Measurements from ENCODE around the gene MYOM3. TPM values are rescaled to one million over a fixed set of nuclear protein-coding genes. Genes with fewer than 3 reads are reported as not detected.

The MYOM3 gene
- total RNA-seq, 3 donors from 2014 or later (not counting 1 experiment from before 2014, with no cell fraction given): 0.08 TPM; not detected in 2

DNA sequence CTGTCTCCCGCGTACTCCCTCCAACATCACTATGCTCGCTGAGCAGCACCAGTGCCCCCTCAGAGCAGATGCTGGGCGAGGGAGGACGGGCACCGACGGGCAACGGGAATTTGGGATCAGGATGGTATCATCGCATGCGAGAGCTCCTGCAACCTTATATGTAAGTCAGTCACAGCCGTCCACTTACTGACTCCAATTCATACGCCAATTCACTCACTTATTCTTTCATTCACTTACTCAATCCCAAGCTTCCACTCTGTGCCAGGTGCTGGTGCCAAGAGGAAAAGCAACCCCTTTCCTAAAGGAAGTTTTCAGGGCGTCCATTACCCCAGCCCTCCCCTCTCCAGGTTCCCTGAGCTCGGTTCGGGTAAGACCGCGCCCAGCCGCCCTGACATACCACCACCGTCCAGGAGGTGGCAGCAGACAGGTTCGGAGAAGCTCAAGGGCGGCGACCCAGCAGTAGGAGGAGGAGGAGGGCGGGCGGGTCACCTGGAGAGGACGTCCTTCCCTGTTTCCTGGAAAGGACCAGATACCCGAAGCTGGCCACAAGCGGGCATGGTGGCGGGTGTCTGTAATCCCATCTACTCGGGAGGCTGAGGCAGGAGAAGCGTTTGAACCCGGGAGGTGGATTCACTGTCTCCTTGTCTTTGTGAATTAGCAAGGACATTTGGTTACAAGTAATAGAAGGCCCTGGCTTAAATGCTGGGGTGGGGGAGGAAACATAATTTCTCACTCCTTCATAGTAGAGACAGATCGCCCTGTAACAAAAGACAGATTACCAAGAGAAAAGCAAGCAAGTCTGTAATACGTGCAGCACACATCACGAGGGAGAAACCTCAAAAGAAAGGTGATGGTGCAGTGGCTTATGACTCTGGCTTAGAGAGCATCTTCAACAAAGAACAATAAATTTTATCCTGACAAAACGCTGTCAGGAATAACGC, 38.6 kb upstream of the MYOM3 start:
- ATAC-seq (peak; percentile 91 to 99 (median 98)), DNase-seq (peak; percentile 78 to 90)
- intact Hi-C loops (cut with micrococcal nuclease): loop anchor here (1.0 kb wide), 1 partner anchor 241 kb away; no protein-coding TSS in a partner anchor
- Mint-ChIP-seq H3K4me1 (peaks cover 8 to 9% of the 10 kb centered on the region in 2 donors), H3K36me3 (no peaks in the 10 kb centered on the region), H3K27ac (no peak overlapping the region), H3K9me3 (no peaks in the 10 kb centered on the region), H3K27me3 (ENCODE audit: low read depth in 2 of 2) (peaks cover 24 to 38% of the 10 kb centered on the region in 2 donors), H3K4me3 (no peak overlapping the region)
- H3K27me3 ChIP-seq (ENCODE audit: control insufficient read depth, insufficient read depth, low read length): peaks cover 7% of the 10 kb centered on the region
- peaks cover 9% of the 10 kb centered on the region for H3K4me1 ChIP-seq (ENCODE audit: control insufficient read depth, insufficient read depth, low read length)
- no peak overlapping the region for H3K4me3 ChIP-seq (ENCODE audit: low read length)
- no peaks in the 10 kb centered on the region for H3K36me3 ChIP-seq (ENCODE audit: control insufficient read depth, insufficient read depth, low read length)
- H3K27ac ChIP-seq (ENCODE audit: low read length): no peak overlapping the region
- TF ChIP-seq, protein P1, sequence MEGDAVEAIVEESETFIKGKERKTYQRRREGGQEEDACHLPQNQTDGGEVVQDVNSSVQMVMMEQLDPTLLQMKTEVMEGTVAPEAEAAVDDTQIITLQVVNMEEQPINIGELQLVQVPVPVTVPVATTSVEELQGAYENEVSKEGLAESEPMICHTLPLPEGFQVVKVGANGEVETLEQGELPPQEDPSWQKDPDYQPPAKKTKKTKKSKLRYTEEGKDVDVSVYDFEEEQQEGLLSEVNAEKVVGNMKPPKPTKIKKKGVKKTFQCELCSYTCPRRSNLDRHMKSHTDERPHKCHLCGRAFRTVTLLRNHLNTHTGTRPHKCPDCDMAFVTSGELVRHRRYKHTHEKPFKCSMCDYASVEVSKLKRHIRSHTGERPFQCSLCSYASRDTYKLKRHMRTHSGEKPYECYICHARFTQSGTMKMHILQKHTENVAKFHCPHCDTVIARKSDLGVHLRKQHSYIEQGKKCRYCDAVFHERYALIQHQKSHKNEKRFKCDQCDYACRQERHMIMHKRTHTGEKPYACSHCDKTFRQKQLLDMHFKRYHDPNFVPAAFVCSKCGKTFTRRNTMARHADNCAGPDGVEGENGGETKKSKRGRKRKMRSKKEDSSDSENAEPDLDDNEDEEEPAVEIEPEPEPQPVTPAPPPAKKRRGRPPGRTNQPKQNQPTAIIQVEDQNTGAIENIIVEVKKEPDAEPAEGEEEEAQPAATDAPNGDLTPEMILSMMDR (IDR thresholded peaks at IDR 0.05): peak; percentile 85
- no peaks in the 10 kb centered on the region for H3K9me3 ChIP-seq (ENCODE audit: control insufficient read depth, insufficient read depth, low read length)
- WGBS (ENCODE audit: insufficient coverage): 14% methylated on average over 34 of the region's 36 CpGs

DNA sequence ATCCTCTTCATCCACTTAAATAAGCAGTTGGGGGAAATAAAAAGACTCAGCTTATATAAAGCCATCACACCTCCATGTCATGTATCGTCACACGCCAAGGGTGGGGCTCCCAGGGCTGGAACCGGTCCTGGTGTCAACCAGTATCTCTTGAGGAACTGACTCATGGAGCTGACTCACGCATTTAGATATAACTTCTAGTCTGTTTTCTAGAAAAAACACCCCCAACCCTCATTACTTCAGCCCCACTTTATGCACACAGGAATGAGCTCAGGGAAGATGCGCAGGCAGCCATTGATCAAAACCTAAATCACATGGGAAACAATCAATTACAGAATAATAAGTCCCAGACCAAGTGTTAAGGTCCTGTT, 37.9 kb upstream of the MYOM3 start:
- Mint-ChIP-seq H3K36me3 (no peaks in the 10 kb centered on the region), H3K9me3 (no peaks in the 10 kb centered on the region), H3K27ac (no peak overlapping the region), H3K4me3 (no peak overlapping the region), H3K4me1 (peaks cover 8 to 9% of the 10 kb centered on the region in 2 donors), H3K27me3 (ENCODE audit: low read depth in 2 of 2) (peaks cover 24 to 38% of the 10 kb centered on the region in 2 donors)
- ATAC-seq (no peak), DNase-seq (peak in 1 of 2 donors; percentile 14)
- WGBS (ENCODE audit: insufficient coverage): 58% methylated on average over 5 of the region's 5 CpGs
- no peaks in the 10 kb centered on the region for H3K9me3 ChIP-seq (ENCODE audit: control insufficient read depth, insufficient read depth, low read length)
- H3K4me1 ChIP-seq (ENCODE audit: control insufficient read depth, insufficient read depth, low read length): peaks cover 9% of the 10 kb centered on the region
- H3K27ac ChIP-seq (ENCODE audit: low read length): no peak overlapping the region
- no peaks in the 10 kb centered on the region for H3K36me3 ChIP-seq (ENCODE audit: control insufficient read depth, insufficient read depth, low read length)
- no peak overlapping the region for H3K4me3 ChIP-seq (ENCODE audit: low read length)
- H3K27me3 ChIP-seq (ENCODE audit: control insufficient read depth, insufficient read depth, low read length): peaks cover 7% of the 10 kb centered on the region
- TF ChIP-seq, protein P1 (IDR thresholded peaks at IDR 0.05): no peak
- intact Hi-C loops (cut with micrococcal nuclease): loop anchor here (1.0 kb wide), 1 partner anchor 241 kb away; no protein-coding TSS in a partner anchor

DNA sequence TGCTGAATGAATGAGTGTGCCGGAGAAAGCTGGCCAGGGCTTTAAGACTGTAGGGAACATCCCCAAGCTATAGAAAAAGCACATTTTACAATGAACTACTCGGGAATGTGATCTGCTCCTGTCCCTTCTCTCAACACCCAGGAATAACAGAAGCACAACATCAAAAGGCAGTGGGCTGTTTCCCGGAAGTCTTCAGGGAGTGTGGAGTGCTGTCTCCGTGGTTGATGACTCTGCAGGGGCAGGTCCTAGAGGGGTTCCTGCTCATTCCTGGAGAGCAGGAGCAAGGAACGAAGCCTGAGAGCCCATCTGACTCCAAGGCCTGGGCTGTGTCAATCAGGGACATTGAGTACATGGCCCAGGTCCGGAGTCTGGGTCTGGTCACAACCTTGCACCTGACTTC, 35.9 kb upstream of the MYOM3 start:
- H3K27me3 Mint-ChIP-seq (ENCODE audit: low read depth in 2 of 2): peaks cover 25 to 38% of the 10 kb centered on the region in 2 donors

More for the DNA sequence above, 35.9 kb upstream of the MYOM3 start:
- no peak for ATAC-seq
- H3K4me3 ChIP-seq (ENCODE audit: low read length): no peak overlapping the region
- H3K27me3 ChIP-seq (ENCODE audit: control insufficient read depth, insufficient read depth, low read length): peaks cover 7% of the 10 kb centered on the region
- TF ChIP-seq, protein P1 (IDR thresholded peaks at IDR 0.05): no peak
- Mint-ChIP-seq H3K4me3 (no peak overlapping the region), H3K36me3 (no peaks in the 10 kb centered on the region), H3K27ac (no peak overlapping the region), H3K9me3 (no peaks in the 10 kb centered on the region), H3K4me1 (peaks cover 8 to 9% of the 10 kb centered on the region in 2 donors)
- no peaks in the 10 kb centered on the region for H3K36me3 ChIP-seq (ENCODE audit: control insufficient read depth, insufficient read depth, low read length)
- no peak for DNase-seq
- peaks cover 9% of the 10 kb centered on the region for H3K4me1 ChIP-seq (ENCODE audit: control insufficient read depth, insufficient read depth, low read length)
- WGBS (ENCODE audit: insufficient coverage): 67% methylated on average over 6 of the region's 6 CpGs
- no peaks in the 10 kb centered on the region for H3K9me3 ChIP-seq (ENCODE audit: control insufficient read depth, insufficient read depth, low read length)
- intact Hi-C loops (cut with micrococcal nuclease): no loop called here
- no peak overlapping the region for H3K27ac ChIP-seq (ENCODE audit: low read length)
